ENCODE data around the gene RAB40A.
"Not testable (repeated sequence)": the region's sequence is repeated elsewhere in the genome, so short reads cannot be mapped to it uniquely, and the experiment has no call there.

Gene RAB40A

GRCh38 chrX:103503163-103503852 is 16.0 kb downstream of the RAB40A start:
- no peak for TF ChIP-seq CTCF (IDR thresholded peaks at IDR 0.05; ENCODE audit: low read depth, low read length)
- Histone ChIP-seq H3K4me1 (no peaks in the 10 kb centered on the region), H3K9me3 (no peaks in the 10 kb centered on the region), H3K4me3 (ENCODE audit: low read depth, low read length) (no peak overlapping the region), H3K27me3 (no peaks in the 10 kb centered on the region), H3K36me3 (no peaks in the 10 kb centered on the region)
- no peak for DNase-seq

- DNase-seq: no peak
- Histone ChIP-seq H3K4me3 (ENCODE audit: low read depth, low read length) (no peak overlapping the region), H3K4me1 (no peaks in the 10 kb centered on the region), H3K9me3 (no peaks in the 10 kb centered on the region), H3K27me3 (no peaks in the 10 kb centered on the region), H3K36me3 (no peaks in the 10 kb centered on the region)
- TF ChIP-seq CTCF (IDR thresholded peaks at IDR 0.05; ENCODE audit: low read depth, low read length): no peak
Observed at GRCh38 chrX:103498786-103499185, 20.5 kb downstream of the RAB40A start.

- no peak for TF ChIP-seq CTCF (IDR thresholded peaks at IDR 0.05; ENCODE audit: low read depth, low read length)
Observed at GRCh38 chrX:103495786-103496185, 23.5 kb downstream of the RAB40A start.

GRCh38 chrX:103493578-103493977 is 25.7 kb downstream of the RAB40A start:
- DNase-seq: not testable (repeated sequence)

More at GRCh38 chrX:103495786-103496185, 23.5 kb downstream of the RAB40A start:
- H3K4me1 ChIP-seq: no peaks in the 10 kb centered on the region
- no peak overlapping the region for H3K4me3 ChIP-seq (ENCODE audit: low read depth, low read length)
- no peak for DNase-seq
- H3K9me3 ChIP-seq: no peaks in the 10 kb centered on the region
- no peaks in the 10 kb centered on the region for H3K27me3 ChIP-seq
- H3K36me3 ChIP-seq: no peaks in the 10 kb centered on the region

GRCh38 chrX:103489733-103490132 is 29.6 kb downstream of the RAB40A start:
- peak; percentile 35 for DNase-seq

More at GRCh38 chrX:103493578-103493977, 25.7 kb downstream of the RAB40A start:
- not testable (repeated sequence) for H3K27me3 ChIP-seq; H3K9me3 ChIP-seq; H3K4me1 ChIP-seq; H3K36me3 ChIP-seq; H3K4me3 ChIP-seq (ENCODE audit: low read depth, low read length)

GRCh38 chrX:103488794-103489193 is 30.5 kb downstream of the RAB40A start:
- no peaks in the 10 kb centered on the region for H3K27me3 ChIP-seq
- H3K4me3 ChIP-seq (ENCODE audit: low read depth, low read length): no peak overlapping the region
- TF ChIP-seq CTCF (IDR thresholded peaks at IDR 0.05; ENCODE audit: low read depth, low read length): no peak
- no peaks in the 10 kb centered on the region for H3K36me3 ChIP-seq
- H3K9me3 ChIP-seq: no peaks in the 10 kb centered on the region
- no peak for DNase-seq
- H3K4me1 ChIP-seq: no peaks in the 10 kb centered on the region

More at GRCh38 chrX:103489733-103490132, 29.6 kb downstream of the RAB40A start:
- H3K27me3 ChIP-seq; H3K36me3 ChIP-seq; H3K9me3 ChIP-seq; H3K4me1 ChIP-seq; H3K4me3 ChIP-seq (ENCODE audit: low read depth, low read length): not testable (repeated sequence)
- peak; percentile 58 for TF ChIP-seq CTCF (IDR thresholded peaks at IDR 0.05; ENCODE audit: low read depth, low read length)

Measured in BE2C (cell line).